DOHH2 (cell line): Measurements from ENCODE around the gene NLK.

ENCODE experiments used
- H3F3A ChIP-seq: fragments of 200-600 bp; sonication (generic), shearing (Covaris generic); 2 replicates; pipeline ENCODE4 v1.6.0; 2016; ENCODE audit warnings: antibody characterized with exemption, mild to moderate bottlenecking; ENCODE audit not compliant: control insufficient read depth, insufficient read depth
- H3K27ac ChIP-seq: fragments of 200-600 bp; sonication (generic); 2 replicates; pipeline ENCODE4 v1.5.1; 2014; ENCODE audit warnings: low read depth, mild to moderate bottlenecking, low read length, moderate library complexity
- H3K27me3 ChIP-seq: fragments of 200-600 bp; sonication (generic); 2 replicates; pipeline ENCODE4 v1.6.1; 2014; ENCODE audit warnings: mild to moderate bottlenecking, low read length, mixed read lengths; ENCODE audit not compliant: control insufficient read depth
- H3K36me3 ChIP-seq: fragments of 200-600 bp; sonication (generic); 2 replicates; pipeline ENCODE4 v1.6.1; 2014; ENCODE audit warnings: mild to moderate bottlenecking, low read length, moderate library complexity, mixed read lengths; ENCODE audit not compliant: control insufficient read depth
- H3K4me1 ChIP-seq: fragments of 200-600 bp; sonication (generic); 2 replicates; pipeline ENCODE4 v1.6.1; 2014; ENCODE audit warnings: mild to moderate bottlenecking, low read length, mixed read lengths; ENCODE audit not compliant: control insufficient read depth
- H3K4me2 ChIP-seq: fragments of 200-600 bp; sonication (generic); 2 replicates; pipeline ENCODE4 v1.6.0; 2014; ENCODE audit warnings: mild to moderate bottlenecking, low read length, moderate library complexity
- H3K4me3 ChIP-seq: fragments of 200-600 bp; sonication (generic); 2 replicates; pipeline ENCODE4 v1.5.1; 2014; ENCODE audit warnings: mild to moderate bottlenecking, low read length, mixed read lengths
- H3K79me2 ChIP-seq: fragments of 200-600 bp; sonication (generic); 2 replicates; pipeline ENCODE4 v1.6.1; 2014; ENCODE audit warnings: mild to moderate bottlenecking, low read length, mixed read lengths; ENCODE audit not compliant: control insufficient read depth
- H3K9me2 ChIP-seq: fragments of 200-600 bp; sonication (generic); replicated peaks from 2 replicates; pipeline ENCODE4 v1.6.1; 2014; ENCODE audit warnings: mild to moderate bottlenecking, low read length, mixed read lengths; ENCODE audit not compliant: control insufficient read depth
- H3K9me3 ChIP-seq: fragments of 200-600 bp; sonication (generic); 2 replicates; pipeline ENCODE4 v1.6.1; 2014; ENCODE audit warnings: antibody characterized with exemption, low read length, mixed read lengths; ENCODE audit not compliant: control insufficient read depth, insufficient read depth
- H4K20me1 ChIP-seq: fragments of 200-600 bp; sonication (generic); 2 replicates; pipeline ENCODE4 v1.6.0; 2014; ENCODE audit warnings: low read depth, mild to moderate bottlenecking, antibody characterized with exemption, low read length, moderate library complexity; ENCODE audit not compliant: control insufficient read depth, insufficient read depth
- EZH2phosphoT487 ChIP-seq: fragments of 200-600 bp; sonication (generic); IDR thresholded peaks from 2 replicates; pipeline ENCODE4 v1.6.1; 2017; ENCODE audit warnings: borderline replicate concordance, mild to moderate bottlenecking, antibody characterized with exemption, low read length, moderate library complexity, mixed read lengths
- TF ChIP-seq, protein P1 (sequence below): fragments of 200-600 bp; sonication (generic); IDR thresholded peaks from one replicate; pipeline ENCODE4 v1.5.1; 2014; ENCODE audit warnings: antibody characterized with exemption, mild to moderate bottlenecking, low read depth, low read length; ENCODE audit not compliant: poor library complexity, severe bottlenecking

Gene NLK

DNA sequence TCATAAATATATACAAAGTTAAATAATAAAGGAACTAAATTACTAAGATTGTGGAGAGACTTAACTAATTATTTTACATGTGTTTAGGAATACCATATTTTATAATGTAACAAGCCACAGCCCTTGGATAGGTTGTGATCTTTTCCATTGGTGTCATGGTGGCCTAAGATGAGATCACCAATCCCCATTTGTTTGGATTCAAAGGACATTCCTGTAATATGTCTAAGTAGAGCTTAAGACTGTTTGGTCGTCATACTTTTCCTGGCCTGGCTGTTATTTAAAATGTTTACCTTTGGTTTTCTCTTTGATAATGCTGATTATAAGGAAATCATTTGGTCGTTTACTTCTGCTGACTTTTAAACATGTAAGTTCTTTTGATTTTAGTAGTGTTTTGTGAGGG lies 118.1 kb downstream of the NLK start:
- Histone ChIP-seq H3K27ac (no peak overlapping the region), H3K4me2 (no peak overlapping the region)

GRCh38 chr17:28161311-28161710 lies 118.8 kb downstream of the NLK start:
- Histone ChIP-seq H3K27ac (no peak overlapping the region), H3K4me1 (no peaks in the 10 kb centered on the region), H3K79me2 (no peaks in the 10 kb centered on the region), H3K9me2 (no peaks in the 10 kb centered on the region), H3K36me3 (0 out of 2 replicates have a peak, but pooled peaks cover 4% of the 10 kb centered on the region), H4K20me1 (no peaks in the 10 kb centered on the region), H3F3A (no peaks in the 10 kb centered on the region), H3K27me3 (no peaks in the 10 kb centered on the region), H3K4me3 (no peak overlapping the region), H3K4me2 (no peak overlapping the region), H3K9me3 (no peaks in the 10 kb centered on the region)
- TF ChIP-seq, protein P1, sequence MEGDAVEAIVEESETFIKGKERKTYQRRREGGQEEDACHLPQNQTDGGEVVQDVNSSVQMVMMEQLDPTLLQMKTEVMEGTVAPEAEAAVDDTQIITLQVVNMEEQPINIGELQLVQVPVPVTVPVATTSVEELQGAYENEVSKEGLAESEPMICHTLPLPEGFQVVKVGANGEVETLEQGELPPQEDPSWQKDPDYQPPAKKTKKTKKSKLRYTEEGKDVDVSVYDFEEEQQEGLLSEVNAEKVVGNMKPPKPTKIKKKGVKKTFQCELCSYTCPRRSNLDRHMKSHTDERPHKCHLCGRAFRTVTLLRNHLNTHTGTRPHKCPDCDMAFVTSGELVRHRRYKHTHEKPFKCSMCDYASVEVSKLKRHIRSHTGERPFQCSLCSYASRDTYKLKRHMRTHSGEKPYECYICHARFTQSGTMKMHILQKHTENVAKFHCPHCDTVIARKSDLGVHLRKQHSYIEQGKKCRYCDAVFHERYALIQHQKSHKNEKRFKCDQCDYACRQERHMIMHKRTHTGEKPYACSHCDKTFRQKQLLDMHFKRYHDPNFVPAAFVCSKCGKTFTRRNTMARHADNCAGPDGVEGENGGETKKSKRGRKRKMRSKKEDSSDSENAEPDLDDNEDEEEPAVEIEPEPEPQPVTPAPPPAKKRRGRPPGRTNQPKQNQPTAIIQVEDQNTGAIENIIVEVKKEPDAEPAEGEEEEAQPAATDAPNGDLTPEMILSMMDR: no peak
- no peak for TF ChIP-seq EZH2phosphoT487

More for the DNA sequence above, 118.1 kb downstream of the NLK start:
- Histone ChIP-seq H3K4me3 (no peak overlapping the region), H3K36me3 (0 out of 2 replicates have a peak, but pooled peaks cover 4% of the 10 kb centered on the region), H3K79me2 (no peaks in the 10 kb centered on the region), H3K9me3 (no peaks in the 10 kb centered on the region), H3K9me2 (no peaks in the 10 kb centered on the region), H4K20me1 (no peaks in the 10 kb centered on the region), H3F3A (no peaks in the 10 kb centered on the region), H3K27me3 (no peaks in the 10 kb centered on the region), H3K4me1 (no peaks in the 10 kb centered on the region)
- TF ChIP-seq, protein P1: no peak
- TF ChIP-seq EZH2phosphoT487: no peak

DNA sequence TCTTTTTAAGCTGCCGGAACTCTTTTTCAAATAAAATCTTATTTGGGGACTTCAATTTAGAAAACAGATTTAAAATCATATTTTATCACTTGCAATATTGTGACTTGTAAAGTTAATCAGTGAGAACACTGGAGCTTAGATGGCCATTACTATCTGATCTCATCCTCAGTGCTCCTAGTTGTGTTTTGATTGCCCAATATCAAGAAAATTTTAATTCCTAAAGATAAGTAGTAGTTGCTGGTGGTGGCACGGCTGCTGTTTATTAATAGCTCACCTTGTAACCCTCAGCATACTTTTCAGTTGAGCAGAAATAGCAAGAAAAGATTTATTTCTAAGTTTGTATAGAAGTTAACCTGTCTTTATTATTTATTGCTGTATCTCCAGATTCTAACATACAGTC lies 124.0 kb downstream of the NLK start:
- H3K4me2 ChIP-seq: no peak overlapping the region
- peaks cover 20% of the 10 kb centered on the region for H3K36me3 ChIP-seq

More for the DNA sequence above, 124.0 kb downstream of the NLK start:
- H3K79me2 ChIP-seq: no peaks in the 10 kb centered on the region
- H3K27ac ChIP-seq: no peak overlapping the region
- peaks cover 15% of the 10 kb centered on the region; the same call in 1 of the 2 replicates for H3K4me1 ChIP-seq
- no peak for TF ChIP-seq EZH2phosphoT487
- TF ChIP-seq, protein P1: no peak
- no peaks in the 10 kb centered on the region for H3K9me2 ChIP-seq
- H3K4me3 ChIP-seq: no peak overlapping the region
- H3K27me3 ChIP-seq: no peaks in the 10 kb centered on the region
- no peaks in the 10 kb centered on the region for H4K20me1 ChIP-seq
- no peaks in the 10 kb centered on the region for H3K9me3 ChIP-seq
- no peaks in the 10 kb centered on the region for H3F3A ChIP-seq
